Measurements from ENCODE around the gene ZCCHC17. TPM values are rescaled to one million over a fixed set of nuclear protein-coding genes. Genes with fewer than 3 reads are reported as not detected.

The ZCCHC17 gene
- total RNA-seq, 1 experiment from 2014 or later = 29.3 TPM

- Mint-ChIP-seq H3K27me3 (ENCODE audit: insufficient read depth, unreplicated experiment) (no peaks in the 10 kb centered on the region), H3K9me3 (ENCODE audit: unreplicated experiment) (no peaks in the 10 kb centered on the region), H3K4me1 (ENCODE audit: insufficient read depth, unreplicated experiment) (peaks cover 29% of the 10 kb centered on the region), H3K27ac (ENCODE audit: low read depth, unreplicated experiment) (no peak overlapping the region), H3K36me3 (ENCODE audit: insufficient read depth, unreplicated experiment) (no peaks in the 10 kb centered on the region), H3K4me3 (ENCODE audit: unreplicated experiment) (no peak overlapping the region)
- intact Hi-C loops (cut with micrococcal nuclease) = no loop called here
- no TSS peak for BruUV-seq (replicated peaks)
- ChIA-PET POLR2A (interaction anchor here (1.9 to 2.8 kb wide), 3 partner anchors 17 to 152 kb away, joined by 6 to 10 read pairs (median 9); partner anchors contain the start of gene SERINC2), CTCF (interaction anchor here (0.6 to 9.7 kb wide), 9 partner anchors 15 to 256 kb away, joined by 3 to 238 read pairs (median 3); partner anchors contain the start of gene SERINC2)
- peak; percentile 45 for TF ChIP-seq CTCF (IDR thresholded peaks at IDR 0.05; ENCODE audit: unreplicated experiment)
- DNase-seq (ENCODE audit: unreplicated experiment) = peak; percentile 86
Observed at GRCh38 chr1:31396633-31397351, 100.0 kb downstream of the ZCCHC17 start.

- intact Hi-C loops (cut with micrococcal nuclease) = no loop called here
- POLR2A ChIA-PET = interaction anchor here (1.9 to 2.8 kb wide), 3 partner anchors 17 to 151 kb away, joined by 6 to 10 read pairs (median 9); partner anchors contain the start of gene SERINC2
- Mint-ChIP-seq H3K4me1 (ENCODE audit: insufficient read depth, unreplicated experiment) (peaks cover 29% of the 10 kb centered on the region), H3K9me3 (ENCODE audit: unreplicated experiment) (no peaks in the 10 kb centered on the region), H3K27me3 (ENCODE audit: insufficient read depth, unreplicated experiment) (no peaks in the 10 kb centered on the region), H3K36me3 (ENCODE audit: insufficient read depth, unreplicated experiment) (no peaks in the 10 kb centered on the region), H3K4me3 (ENCODE audit: unreplicated experiment) (no peak overlapping the region), H3K27ac (ENCODE audit: low read depth, unreplicated experiment) (peak overlapping the region; percentile 4)
- TF ChIP-seq CTCF (IDR thresholded peaks at IDR 0.05; ENCODE audit: unreplicated experiment) = no peak
- CTCF ChIA-PET = interaction anchor here (0.9 to 9.7 kb wide), 6 partner anchors 14 to 257 kb away, joined by 3 to 238 read pairs (median 26); partner anchors contain the start of gene SERINC2
- no peak for DNase-seq (ENCODE audit: unreplicated experiment)
- no TSS peak for BruUV-seq (replicated peaks)
Observed at GRCh38 chr1:31397360-31398095, 100.7 kb downstream of the ZCCHC17 start.

GRCh38 chr1:31398246-31398645 is 101.4 kb downstream of the ZCCHC17 start:
- CTCF ChIA-PET = interaction anchor here (0.8 to 9.7 kb wide), 4 partner anchors 12 to 214 kb away, joined by 6 to 238 read pairs (median 48); no protein-coding TSS in a partner anchor
- Mint-ChIP-seq H3K4me3 (ENCODE audit: unreplicated experiment) (no peak overlapping the region), H3K27me3 (ENCODE audit: insufficient read depth, unreplicated experiment) (no peaks in the 10 kb centered on the region), H3K27ac (ENCODE audit: low read depth, unreplicated experiment) (peak overlapping the region; percentile 4), H3K36me3 (ENCODE audit: insufficient read depth, unreplicated experiment) (no peaks in the 10 kb centered on the region), H3K9me3 (ENCODE audit: unreplicated experiment) (no peaks in the 10 kb centered on the region), H3K4me1 (ENCODE audit: insufficient read depth, unreplicated experiment) (peaks cover 29% of the 10 kb centered on the region)
- BruUV-seq (replicated peaks) = no TSS peak
- TF ChIP-seq CTCF (IDR thresholded peaks at IDR 0.05; ENCODE audit: unreplicated experiment) = no peak
- POLR2A ChIA-PET = interaction anchor here (2.3 to 2.8 kb wide), 2 partner anchors 16 to 151 kb away, joined by 9 to 10 read pairs; partner anchors contain the start of gene SERINC2
- intact Hi-C loops (cut with micrococcal nuclease) = no loop called here
- DNase-seq (ENCODE audit: unreplicated experiment) = no peak

- no peak for DNase-seq (ENCODE audit: unreplicated experiment)
- POLR2A ChIA-PET = interaction anchor here (0.5 to 0.7 kb wide), 2 partner anchors 40 to 57 kb away, joined by 3 read pairs; no protein-coding TSS in a partner anchor
- Mint-ChIP-seq H3K9me3 (ENCODE audit: unreplicated experiment) (no peaks in the 10 kb centered on the region), H3K27ac (ENCODE audit: low read depth, unreplicated experiment) (peak overlapping the region; percentile 7), H3K4me3 (ENCODE audit: unreplicated experiment) (peak overlapping the region; percentile 5), H3K4me1 (ENCODE audit: insufficient read depth, unreplicated experiment) (peaks cover 29% of the 10 kb centered on the region), H3K36me3 (ENCODE audit: insufficient read depth, unreplicated experiment) (no peaks in the 10 kb centered on the region), H3K27me3 (ENCODE audit: insufficient read depth, unreplicated experiment) (no peaks in the 10 kb centered on the region)
- no peak for TF ChIP-seq CTCF (IDR thresholded peaks at IDR 0.05; ENCODE audit: unreplicated experiment)
- CTCF ChIA-PET = interaction anchor here (0.6 to 9.7 kb wide), 4 partner anchors 10 to 150 kb away, joined by 3 to 238 read pairs (median 4); no protein-coding TSS in a partner anchor
- intact Hi-C loops (cut with micrococcal nuclease) = no loop called here
- BruUV-seq (replicated peaks) = no TSS peak
Observed at GRCh38 chr1:31399976-31400375, 103.1 kb downstream of the ZCCHC17 start.
